NCI-H2107 (cell line): Measurements from ENCODE around the gene FUBP3.
"Not testable (repeated sequence)": the region's sequence is repeated elsewhere in the genome, so short reads cannot be mapped to it uniquely, and the experiment has no call there.

Experiments used
- DNase-seq: peaks from one replicate; lab custom pipeline; 2025; lab: John Stamatoyannopoulos, UW

Gene FUBP3

GRCh38 chr9:130682421-130683121 is 103.2 kb downstream of the FUBP3 start:
- DNase-seq, result peak; percentile 52

GRCh38 chr9:130685104-130685503 is 105.7 kb downstream of the FUBP3 start:
- no peak for DNase-seq

GRCh38 chr9:130685945-130686344 is 106.6 kb downstream of the FUBP3 start:
- DNase-seq, result not testable (repeated sequence)

- no peak for DNase-seq
Observed at GRCh38 chr9:130687615-130688014, 108.2 kb downstream of the FUBP3 start.
